Type B pancreatic cell (in vitro differentiated cells): ENCODE results near the gene AREL1. TPM values are rescaled to one million over a fixed set of nuclear protein-coding genes. Genes with fewer than 3 reads are reported as not detected.
A peak's percentile ranks its signal among the peaks of the same experiment; 100 is the strongest.

Source experiments
- DNase-seq: peaks from one replicate; pipeline ENCODE4 v3.0.0; 2021; ENCODE audit warnings: mixed read lengths; ENCODE audit not compliant: unreplicated experiment; ENCODE audit errors: extremely low spot score
- H3K27ac Mint-ChIP-seq: 2 replicates; pipeline ENCODE4 v1.8.0; 2021; ENCODE audit warnings: mild to moderate bottlenecking, mixed read lengths
- H3K27me3 Mint-ChIP-seq: 2 replicates; pipeline ENCODE4 v1.8.0; 2021; ENCODE audit warnings: mixed read lengths
- H3K36me3 Mint-ChIP-seq: 2 replicates; pipeline ENCODE4 v1.8.0; 2021; ENCODE audit warnings: mixed read lengths
- H3K4me1 Mint-ChIP-seq: one replicate; pipeline ENCODE4 v1.8.0; 2021; ENCODE audit warnings: mixed read lengths; ENCODE audit not compliant: unreplicated experiment
- H3K4me3 Mint-ChIP-seq: 2 replicates; pipeline ENCODE4 v1.8.0; 2021; ENCODE audit warnings: mild to moderate bottlenecking, mixed read lengths
- H3K9me3 Mint-ChIP-seq: 2 replicates; pipeline ENCODE4 v1.8.0; 2021; ENCODE audit warnings: mixed read lengths
- total RNA-seq: library from RNA; stranded (reverse); gene quantifications from 2 replicates; pipeline ENCODE4 v1.2.1, GENCODE V29; 2021; ENCODE audit warnings: low replicate concordance
- TF ChIP-seq, protein P1 (sequence below): fragments of 200-600 bp; sonication (generic); conservative IDR thresholded peaks from 2 replicates; pipeline ENCODE4 v1.5.0; 2021; ENCODE audit warnings: antibody characterized with exemption, mild to moderate bottlenecking

Gene AREL1
- total RNA-seq, 1 donor from 2014 or later = 41.5 TPM

DNA sequence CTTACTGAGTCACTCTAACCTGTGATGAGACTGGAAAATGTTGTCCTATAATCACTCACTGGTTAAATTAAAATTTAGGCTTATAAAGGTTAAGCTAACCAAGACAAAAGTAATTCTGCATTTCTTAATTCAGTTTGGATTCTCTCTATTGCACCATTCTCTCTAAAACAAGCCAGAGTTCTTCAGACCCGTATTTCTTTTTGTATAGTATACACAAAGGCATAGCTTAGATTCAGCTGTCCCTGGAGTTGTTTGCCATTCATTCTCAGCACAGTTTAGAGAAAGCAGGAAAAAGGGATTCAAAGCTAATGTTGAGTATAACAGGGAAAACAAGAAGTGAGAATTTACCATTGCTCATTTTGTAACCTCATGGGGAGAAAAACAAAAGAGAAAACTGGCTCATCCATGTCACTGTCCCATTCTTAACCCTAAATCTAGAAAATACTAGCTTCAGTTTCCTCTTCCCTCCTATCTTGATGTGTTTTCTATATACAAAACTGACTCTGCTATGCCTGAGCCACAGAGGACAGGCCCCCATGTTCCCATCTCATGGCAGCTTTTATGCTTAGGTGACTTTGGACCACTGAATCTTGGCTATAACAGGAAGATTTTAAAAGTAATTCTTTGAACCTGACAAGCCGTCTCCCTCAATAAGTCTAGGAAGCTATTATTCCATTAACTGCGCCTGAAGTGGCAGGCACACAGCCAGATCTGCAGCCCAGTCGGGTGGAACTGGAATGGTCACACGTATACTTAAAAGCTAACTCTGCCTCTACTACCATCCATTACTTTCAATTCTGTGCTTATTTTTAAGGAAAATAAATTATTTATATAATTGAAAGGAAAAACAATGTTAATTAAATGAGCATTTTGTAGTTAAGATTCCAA is 7.0 kb downstream of the AREL1 start:
- no peak overlapping the region for H3K4me3 Mint-ChIP-seq
- TF ChIP-seq, protein P1, sequence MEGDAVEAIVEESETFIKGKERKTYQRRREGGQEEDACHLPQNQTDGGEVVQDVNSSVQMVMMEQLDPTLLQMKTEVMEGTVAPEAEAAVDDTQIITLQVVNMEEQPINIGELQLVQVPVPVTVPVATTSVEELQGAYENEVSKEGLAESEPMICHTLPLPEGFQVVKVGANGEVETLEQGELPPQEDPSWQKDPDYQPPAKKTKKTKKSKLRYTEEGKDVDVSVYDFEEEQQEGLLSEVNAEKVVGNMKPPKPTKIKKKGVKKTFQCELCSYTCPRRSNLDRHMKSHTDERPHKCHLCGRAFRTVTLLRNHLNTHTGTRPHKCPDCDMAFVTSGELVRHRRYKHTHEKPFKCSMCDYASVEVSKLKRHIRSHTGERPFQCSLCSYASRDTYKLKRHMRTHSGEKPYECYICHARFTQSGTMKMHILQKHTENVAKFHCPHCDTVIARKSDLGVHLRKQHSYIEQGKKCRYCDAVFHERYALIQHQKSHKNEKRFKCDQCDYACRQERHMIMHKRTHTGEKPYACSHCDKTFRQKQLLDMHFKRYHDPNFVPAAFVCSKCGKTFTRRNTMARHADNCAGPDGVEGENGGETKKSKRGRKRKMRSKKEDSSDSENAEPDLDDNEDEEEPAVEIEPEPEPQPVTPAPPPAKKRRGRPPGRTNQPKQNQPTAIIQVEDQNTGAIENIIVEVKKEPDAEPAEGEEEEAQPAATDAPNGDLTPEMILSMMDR = no peak
- H3K27ac Mint-ChIP-seq = peak overlapping the region; percentile 35
- H3K36me3 Mint-ChIP-seq = peaks cover 15% of the 10 kb centered on the region
- H3K27me3 Mint-ChIP-seq = no peaks in the 10 kb centered on the region
- peaks cover 4% of the 10 kb centered on the region for H3K9me3 Mint-ChIP-seq
- peaks cover 12% of the 10 kb centered on the region for H3K4me1 Mint-ChIP-seq
- DNase-seq = no peak

DNA sequence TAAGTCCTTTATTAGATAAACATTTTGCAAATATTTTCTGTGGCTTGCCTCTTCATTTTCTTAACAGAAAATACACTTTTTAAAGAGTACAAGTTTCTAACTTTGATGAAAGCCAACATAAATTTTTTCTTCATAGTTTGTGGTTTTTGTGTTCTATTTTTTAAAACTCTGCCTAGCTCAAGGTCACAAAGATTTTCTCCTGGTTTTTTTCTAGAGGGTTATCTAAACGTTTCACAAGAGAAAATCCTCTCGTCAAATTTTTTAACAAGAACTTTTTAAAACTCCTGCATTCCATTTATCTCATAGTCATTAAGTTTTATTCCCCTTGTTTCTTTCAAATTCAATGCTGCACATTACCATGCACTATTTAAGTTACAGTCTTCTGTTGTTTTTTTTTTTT is 8.2 kb downstream of the AREL1 start:
- Mint-ChIP-seq H3K4me3 (no peak overlapping the region), H3K9me3 (peaks cover 4% of the 10 kb centered on the region), H3K36me3 (peaks cover 17% of the 10 kb centered on the region), H3K4me1 (peaks cover 3% of the 10 kb centered on the region), H3K27me3 (no peaks in the 10 kb centered on the region), H3K27ac (no peak overlapping the region)
- TF ChIP-seq, protein P1 = no peak
- DNase-seq = no peak

DNA sequence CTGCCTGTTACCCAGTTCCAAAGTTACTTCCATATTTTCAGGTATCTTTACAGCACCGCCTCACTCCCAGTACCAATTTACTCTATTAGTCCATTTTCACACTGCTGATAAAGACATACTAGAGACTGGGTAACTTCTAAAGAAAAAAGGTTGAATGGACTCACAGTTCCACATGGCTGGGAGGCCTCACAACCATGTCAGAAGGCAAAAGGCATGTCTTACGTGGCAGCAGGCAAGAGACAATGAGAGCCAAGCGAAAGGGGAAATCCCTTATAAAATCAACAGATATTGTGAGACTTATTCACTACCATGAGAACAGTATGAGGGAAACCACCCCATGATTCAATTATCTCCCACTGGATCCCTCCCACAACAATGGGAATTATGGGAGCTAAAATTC is 9.8 kb downstream of the AREL1 start:
- Mint-ChIP-seq H3K4me1 (peaks cover 3% of the 10 kb centered on the region), H3K27me3 (no peaks in the 10 kb centered on the region), H3K36me3 (peaks cover 17% of the 10 kb centered on the region), H3K27ac (no peak overlapping the region), H3K9me3 (peaks cover 4% of the 10 kb centered on the region), H3K4me3 (no peak overlapping the region)
- TF ChIP-seq, protein P1 = no peak
- DNase-seq = no peak

DNA sequence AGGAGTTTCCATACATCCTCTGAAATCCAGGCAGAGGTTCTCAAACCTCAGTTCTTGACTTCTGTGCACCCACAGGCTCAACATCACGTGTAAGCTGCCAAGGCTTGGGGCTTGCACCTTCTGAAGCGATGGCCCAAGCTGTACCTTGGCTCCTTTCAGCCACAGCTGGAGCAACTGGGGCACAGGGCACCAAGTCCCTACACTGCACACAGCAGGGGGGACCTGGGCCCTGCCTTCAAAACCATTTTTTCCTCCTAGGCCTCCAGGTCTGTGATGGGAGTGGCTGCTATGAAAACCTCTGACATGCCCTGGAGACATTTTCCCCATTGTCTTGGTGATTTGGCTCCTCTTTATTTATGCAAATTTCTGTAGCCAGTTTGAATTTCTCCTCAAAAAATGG is 10.6 kb downstream of the AREL1 start:
- Mint-ChIP-seq H3K4me3 (no peak overlapping the region), H3K9me3 (peaks cover 4% of the 10 kb centered on the region), H3K27me3 (no peaks in the 10 kb centered on the region), H3K27ac (no peak overlapping the region), H3K36me3 (peaks cover 20% of the 10 kb centered on the region), H3K4me1 (peaks cover 3% of the 10 kb centered on the region)
- DNase-seq = no peak
- TF ChIP-seq, protein P1 = no peak

DNA sequence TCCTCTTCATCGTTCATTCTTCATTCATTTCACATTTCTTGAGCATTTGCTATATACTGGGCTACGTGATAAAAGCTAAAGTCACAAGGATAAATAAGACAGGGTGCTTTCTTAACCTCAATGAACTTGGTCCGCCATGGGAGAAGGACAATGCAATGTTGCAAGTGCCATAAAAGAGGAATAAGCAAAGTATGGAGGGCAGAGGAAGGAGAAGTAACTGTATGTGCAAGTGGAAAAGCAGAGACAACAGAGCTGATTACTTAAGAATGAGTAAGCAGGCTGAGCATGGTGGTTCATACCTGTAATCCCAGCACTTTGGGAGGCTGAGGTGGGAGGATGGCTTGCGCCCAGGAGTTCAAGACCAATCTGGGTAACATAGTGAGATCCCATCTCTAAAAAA is 14.4 kb downstream of the AREL1 start:
- no peak overlapping the region for H3K4me3 Mint-ChIP-seq
- no peak for DNase-seq
- no peaks in the 10 kb centered on the region for H3K9me3 Mint-ChIP-seq
- H3K27me3 Mint-ChIP-seq = no peaks in the 10 kb centered on the region
- TF ChIP-seq, protein P1 = no peak
- peaks cover 20% of the 10 kb centered on the region for H3K36me3 Mint-ChIP-seq
- no peaks in the 10 kb centered on the region for H3K4me1 Mint-ChIP-seq
- no peak overlapping the region for H3K27ac Mint-ChIP-seq
